Inferior parietal cortex (tissue), 1 donor: ENCODE measurements around the gene TPRN.

Experiments
- DNase-seq: peaks from one replicate; pipeline ENCODE4 v3.0.0-alpha.2; 2016; ENCODE audit errors: extremely low spot score

TPRN gene

GRCh38 chr9:137236238-137236935 is 35.8 kb upstream of the TPRN start:
- peak; percentile 73 for DNase-seq

- no peak for DNase-seq
Observed at GRCh38 chr9:137235424-137236237, 35.1 kb upstream of the TPRN start.

- no peak for DNase-seq
Observed at GRCh38 chr9:137234758-137235423, 34.4 kb upstream of the TPRN start.

- no peak for DNase-seq
Observed at GRCh38 chr9:137234055-137234697, 33.6 kb upstream of the TPRN start.

GRCh38 chr9:137233143-137233980 is 32.8 kb upstream of the TPRN start:
- no peak for DNase-seq

- no peak for DNase-seq
Observed at GRCh38 chr9:137232510-137232909, 32.0 kb upstream of the TPRN start.

- DNase-seq: no peak
Observed at GRCh38 chr9:137232101-137232500, 31.6 kb upstream of the TPRN start.

GRCh38 chr9:137231372-137232039 is 31.0 kb upstream of the TPRN start:
- no peak for DNase-seq

- no peak for DNase-seq
Observed at GRCh38 chr9:137230705-137231371, 30.3 kb upstream of the TPRN start, which contains the start of gene SLC34A3. TSS of gene SLC34A3 (plus strand) at chr9:137230901. CDS start at chr9:137231703, 802 bp downstream.

- DNase-seq: no peak
Observed at GRCh38 chr9:137229903-137230704, 29.6 kb upstream of the TPRN start.

GRCh38 chr9:137228968-137229896 is 28.7 kb upstream of the TPRN start:
- DNase-seq: no peak

- no peak for DNase-seq
Observed at GRCh38 chr9:137228506-137228967, 28.0 kb upstream of the TPRN start.

GRCh38 chr9:137227853-137228505 is 27.4 kb upstream of the TPRN start:
- no peak for DNase-seq

GRCh38 chr9:137227054-137227852 is 26.7 kb upstream of the TPRN start, which contains the start of gene RNF224:
TSS of gene RNF224 (plus strand) at chr9:137227502. CDS start at chr9:137228336, 834 bp downstream.
- peak; percentile 68 for DNase-seq

- DNase-seq: no peak
Observed at GRCh38 chr9:137226338-137227053, 26.0 kb upstream of the TPRN start.
